Body of pancreas (tissue), 4 donors: ENCODE data around the gene MPHOSPH9.
"Not testable (repeated sequence)": the region's sequence is repeated elsewhere in the genome, so short reads cannot be mapped to it uniquely, and the experiment has no call there.

ENCODE experiments used
- CTCF ChIP-seq, 7 experiments: fragments of 450-650 bp in 4 of 7; fragments of 200-600 bp in 3 of 7; sonication (generic) in 3 of 7; IDR thresholded peaks; one replicate each; pipeline ENCODE4 v1.5.1; 2016 to 2019; ENCODE audit warnings: antibody characterized with exemption in 7 of 7
- POLR2A ChIP-seq, 3 donors: fragments of 450-650 bp; IDR thresholded peaks; one replicate each; pipeline ENCODE4 v1.6.1; 2016; ENCODE audit warnings: antibody characterized with exemption in 3 of 3, mild to moderate bottlenecking in 2 of 3

GRCh38 chr12:123248996-123249741, 16.2 kb upstream of the MPHOSPH9 start:
- not testable (repeated sequence) for TF ChIP-seq CTCF, POLR2A (IDR thresholded peaks at IDR 0.05)
